ENCODE measurements around the gene MRPL17. TPM values are rescaled to one million over a fixed set of nuclear protein-coding genes. Genes with fewer than 3 reads are reported as not detected.

MRPL17 gene
- total and polyA plus RNA-seq, 9 of the 15 experiments (the other 6 are each of a cell fraction or from before 2014, with no cell fraction given) = 33.9 to 81.6 (median 43.9) TPM

DNA sequence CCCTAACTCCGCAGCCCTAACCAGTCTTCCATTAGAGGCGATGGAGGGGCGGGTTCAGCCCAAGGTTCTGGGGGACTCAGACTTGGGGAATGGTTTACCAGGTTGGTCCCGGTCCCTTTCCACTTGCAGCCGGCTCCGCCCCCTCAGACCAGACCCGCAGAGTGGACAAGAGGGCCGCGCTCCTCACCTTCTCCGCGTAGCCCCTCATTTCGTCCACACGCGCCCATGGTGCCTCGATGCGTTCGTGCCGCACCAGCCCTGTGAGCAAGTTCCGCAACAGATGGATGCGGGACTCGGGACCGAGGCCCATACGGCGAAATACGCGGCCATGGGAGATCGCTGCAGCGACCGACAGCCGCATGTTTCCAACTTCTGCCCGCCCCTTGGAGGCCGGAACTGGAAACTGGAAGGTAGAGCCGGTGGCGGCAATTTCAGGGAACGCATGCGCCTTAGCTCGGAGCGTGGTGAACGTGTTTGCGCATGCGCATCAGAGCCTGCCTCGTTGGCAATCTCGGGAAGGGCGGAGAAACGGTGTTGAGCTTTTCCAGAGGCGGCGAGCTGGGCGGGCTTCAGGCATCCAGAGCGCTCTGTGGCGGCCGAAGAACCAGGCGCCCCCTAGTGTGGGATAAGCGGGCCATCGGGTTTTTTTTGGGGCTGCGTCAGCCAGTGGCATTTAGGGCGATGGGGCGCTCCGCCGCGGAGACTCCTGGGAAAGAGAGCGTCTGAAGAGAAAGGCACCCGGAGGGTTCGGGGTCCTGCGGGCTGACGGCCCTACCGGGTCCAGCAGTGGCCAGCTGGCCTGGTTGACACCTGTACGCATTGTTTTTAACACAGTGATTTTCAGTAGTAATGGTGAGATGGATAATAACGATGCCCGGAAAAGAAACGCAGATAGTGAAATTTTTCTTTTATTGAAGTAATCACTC, at the start of gene MRPL17 (continued):
- TF ChIP-seq, protein P1, sequence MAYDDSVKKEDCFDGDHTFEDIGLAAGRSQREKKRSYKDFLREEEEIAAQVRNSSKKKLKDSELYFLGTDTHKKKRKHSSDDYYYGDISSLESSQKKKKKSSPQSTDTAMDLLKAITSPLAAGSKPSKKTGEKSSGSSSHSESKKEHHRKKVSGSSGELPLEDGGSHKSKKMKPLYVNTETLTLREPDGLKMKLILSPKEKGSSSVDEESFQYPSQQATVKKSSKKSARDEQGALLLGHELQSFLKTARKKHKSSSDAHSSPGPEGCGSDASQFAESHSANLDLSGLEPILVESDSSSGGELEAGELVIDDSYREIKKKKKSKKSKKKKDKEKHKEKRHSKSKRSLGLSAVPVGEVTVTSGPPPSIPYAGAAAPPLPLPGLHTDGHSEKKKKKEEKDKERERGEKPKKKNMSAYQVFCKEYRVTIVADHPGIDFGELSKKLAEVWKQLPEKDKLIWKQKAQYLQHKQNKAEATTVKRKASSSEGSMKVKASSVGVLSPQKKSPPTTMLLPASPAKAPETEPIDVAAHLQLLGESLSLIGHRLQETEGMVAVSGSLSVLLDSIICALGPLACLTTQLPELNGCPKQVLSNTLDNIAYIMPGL (CRISPR knock-in tag; IDR thresholded peaks at IDR 0.05) = peak; percentile 38; the same call in 1 of the 2 replicates
- TF ChIP-seq MAFK (IDR thresholded peaks at IDR 0.05; ENCODE audit: low read length) (0 out of 2 replicates have a peak, but pooled peaks have one; percentile 20), ETV5 (CRISPR knock-in tag; IDR thresholded peaks at IDR 0.05; ENCODE audit: low read depth) (peak; percentile 79; the same call in 1 of the 2 replicates), ZFP1 (CRISPR knock-in tag; IDR thresholded peaks at IDR 0.05) (no peak), CHD4 (IDR thresholded peaks at IDR 0.05; ENCODE audit: insufficient read depth, insufficient replicate concordance, low read depth, low read length, poor library complexity, severe bottlenecking) (no peak), SMAD4 (CRISPR knock-in tag; conservative IDR thresholded peaks at IDR 0.05) (peak; percentile 64; the same call in 1 of the 2 replicates), SP2 (IDR thresholded peaks at IDR 0.05; ENCODE audit: extremely low read depth, low read depth, low read length, poor library complexity, severe bottlenecking) (no peak), TOE1 (IDR thresholded peaks at IDR 0.05; ENCODE audit: borderline replicate concordance) (peak; percentile 72), TOE1 (CRISPR knock-in tag; IDR thresholded peaks at IDR 0.05; ENCODE audit: borderline replicate concordance, low read depth) (0 out of 2 replicates have a peak, but pooled peaks have one; percentile 52)
- TF ChIP-seq, protein P2, sequence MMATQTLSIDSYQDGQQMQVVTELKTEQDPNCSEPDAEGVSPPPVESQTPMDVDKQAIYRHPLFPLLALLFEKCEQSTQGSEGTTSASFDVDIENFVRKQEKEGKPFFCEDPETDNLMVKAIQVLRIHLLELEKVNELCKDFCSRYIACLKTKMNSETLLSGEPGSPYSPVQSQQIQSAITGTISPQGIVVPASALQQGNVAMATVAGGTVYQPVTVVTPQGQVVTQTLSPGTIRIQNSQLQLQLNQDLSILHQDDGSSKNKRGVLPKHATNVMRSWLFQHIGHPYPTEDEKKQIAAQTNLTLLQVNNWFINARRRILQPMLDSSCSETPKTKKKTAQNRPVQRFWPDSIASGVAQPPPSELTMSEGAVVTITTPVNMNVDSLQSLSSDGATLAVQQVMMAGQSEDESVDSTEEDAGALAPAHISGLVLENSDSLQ (IDR thresholded peaks at IDR 0.05) = peak; percentile 32
- TF ChIP-seq, protein P3, sequence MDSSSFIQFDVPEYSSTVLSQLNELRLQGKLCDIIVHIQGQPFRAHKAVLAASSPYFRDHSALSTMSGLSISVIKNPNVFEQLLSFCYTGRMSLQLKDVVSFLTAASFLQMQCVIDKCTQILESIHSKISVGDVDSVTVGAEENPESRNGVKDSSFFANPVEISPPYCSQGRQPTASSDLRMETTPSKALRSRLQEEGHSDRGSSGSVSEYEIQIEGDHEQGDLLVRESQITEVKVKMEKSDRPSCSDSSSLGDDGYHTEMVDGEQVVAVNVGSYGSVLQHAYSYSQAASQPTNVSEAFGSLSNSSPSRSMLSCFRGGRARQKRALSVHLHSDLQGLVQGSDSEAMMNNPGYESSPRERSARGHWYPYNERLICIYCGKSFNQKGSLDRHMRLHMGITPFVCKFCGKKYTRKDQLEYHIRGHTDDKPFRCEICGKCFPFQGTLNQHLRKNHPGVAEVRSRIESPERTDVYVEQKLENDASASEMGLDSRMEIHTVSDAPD (CRISPR knock-in tag; IDR thresholded peaks at IDR 0.05) = no peak
- TF ChIP-seq, protein P4, sequence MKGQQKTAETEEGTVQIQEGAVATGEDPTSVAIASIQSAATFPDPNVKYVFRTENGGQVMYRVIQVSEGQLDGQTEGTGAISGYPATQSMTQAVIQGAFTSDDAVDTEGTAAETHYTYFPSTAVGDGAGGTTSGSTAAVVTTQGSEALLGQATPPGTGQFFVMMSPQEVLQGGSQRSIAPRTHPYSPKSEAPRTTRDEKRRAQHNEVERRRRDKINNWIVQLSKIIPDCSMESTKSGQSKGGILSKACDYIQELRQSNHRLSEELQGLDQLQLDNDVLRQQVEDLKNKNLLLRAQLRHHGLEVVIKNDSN (CRISPR knock-in tag; IDR thresholded peaks at IDR 0.05) = peak; percentile 31; the same call in 1 of the 2 replicates
- TF ChIP-seq, protein P5, sequence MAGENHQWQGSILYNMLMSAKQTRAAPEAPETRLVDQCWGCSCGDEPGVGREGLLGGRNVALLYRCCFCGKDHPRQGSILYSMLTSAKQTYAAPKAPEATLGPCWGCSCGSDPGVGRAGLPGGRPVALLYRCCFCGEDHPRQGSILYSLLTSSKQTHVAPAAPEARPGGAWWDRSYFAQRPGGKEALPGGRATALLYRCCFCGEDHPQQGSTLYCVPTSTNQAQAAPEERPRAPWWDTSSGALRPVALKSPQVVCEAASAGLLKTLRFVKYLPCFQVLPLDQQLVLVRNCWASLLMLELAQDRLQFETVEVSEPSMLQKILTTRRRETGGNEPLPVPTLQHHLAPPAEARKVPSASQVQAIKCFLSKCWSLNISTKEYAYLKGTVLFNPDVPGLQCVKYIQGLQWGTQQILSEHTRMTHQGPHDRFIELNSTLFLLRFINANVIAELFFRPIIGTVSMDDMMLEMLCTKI (IDR thresholded peaks at IDR 0.05; ENCODE audit: partially characterized antibody) = no peak
- TF ChIP-seq, protein P6, sequence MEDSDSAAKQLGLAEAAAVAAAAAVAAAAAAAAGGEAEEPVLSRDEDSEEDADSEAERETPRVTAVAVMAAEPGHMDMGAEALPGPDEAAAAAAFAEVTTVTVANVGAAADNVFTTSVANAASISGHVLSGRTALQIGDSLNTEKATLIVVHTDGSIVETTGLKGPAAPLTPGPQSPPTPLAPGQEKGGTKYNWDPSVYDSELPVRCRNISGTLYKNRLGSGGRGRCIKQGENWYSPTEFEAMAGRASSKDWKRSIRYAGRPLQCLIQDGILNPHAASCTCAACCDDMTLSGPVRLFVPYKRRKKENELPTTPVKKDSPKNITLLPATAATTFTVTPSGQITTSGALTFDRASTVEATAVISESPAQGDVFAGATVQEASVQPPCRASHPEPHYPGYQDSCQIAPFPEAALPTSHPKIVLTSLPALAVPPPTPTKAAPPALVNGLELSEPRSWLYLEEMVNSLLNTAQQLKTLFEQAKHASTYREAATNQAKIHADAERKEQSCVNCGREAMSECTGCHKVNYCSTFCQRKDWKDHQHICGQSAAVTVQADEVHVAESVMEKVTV (CRISPR knock-in tag; IDR thresholded peaks at IDR 0.05) = peak; percentile 79
- TF ChIP-seq, protein P7, sequence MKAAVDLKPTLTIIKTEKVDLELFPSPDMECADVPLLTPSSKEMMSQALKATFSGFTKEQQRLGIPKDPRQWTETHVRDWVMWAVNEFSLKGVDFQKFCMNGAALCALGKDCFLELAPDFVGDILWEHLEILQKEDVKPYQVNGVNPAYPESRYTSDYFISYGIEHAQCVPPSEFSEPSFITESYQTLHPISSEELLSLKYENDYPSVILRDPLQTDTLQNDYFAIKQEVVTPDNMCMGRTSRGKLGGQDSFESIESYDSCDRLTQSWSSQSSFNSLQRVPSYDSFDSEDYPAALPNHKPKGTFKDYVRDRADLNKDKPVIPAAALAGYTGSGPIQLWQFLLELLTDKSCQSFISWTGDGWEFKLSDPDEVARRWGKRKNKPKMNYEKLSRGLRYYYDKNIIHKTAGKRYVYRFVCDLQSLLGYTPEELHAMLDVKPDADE (conservative IDR thresholded peaks at IDR 0.05; ENCODE audit: control insufficient read depth, low read depth, low read length) = peak; percentile 78

Data from K562 (cell line).